HCT116 (cell line): ENCODE data around the gene NEUROG1. TPM values are rescaled to one million over a fixed set of nuclear protein-coding genes. Genes with fewer than 3 reads are reported as not detected.
A peak's percentile ranks its signal among the peaks of the same experiment; 100 is the strongest.

Experiments used
- ATAC-seq: fragments of 200-7000 bp; cut with Tn5 transposase; 2 replicates; pipeline ENCODE4 v1.9.1; 2020; ENCODE audit warnings: mild to moderate bottlenecking, moderate library complexity
- BruUV-seq: library from RNA; stranded (reverse); fragments of 400-500 nt; replicated peaks from 2 replicates; lab custom pipeline; 2021; lab: Mats Ljungman, UMichigan
- CTCF ChIA-PET: fragments of 300-600 bp; sonication (Branson Sonifier 250); formaldehyde crosslinking; loops from one replicate; lab custom pipeline; 2021; ENCODE audit warnings: antibody characterized with exemption; lab: Charles Lee
- POLR2A ChIA-PET: fragments of 300-600, 350-600 bp; sonication (Branson Sonifier 250); formaldehyde crosslinking; loops from one replicate; lab custom pipeline; 2021; ENCODE audit warnings: antibody characterized with exemption; lab: Charles Lee
- RAD21 ChIA-PET, 2 experiments: fragments of 300-600 bp; sonication (Branson Sonifier 250); formaldehyde crosslinking; loops; one replicate each; lab custom pipeline; 2023; ENCODE audit warnings: low total read pairs in 2 of 2; ENCODE audit not compliant: uncharacterized antibody in 2 of 2, unreplicated experiment in 2 of 2, low non-redundant PET in 1 of 2; lab: Charles Lee
- DNase-seq: peaks from one replicate; pipeline ENCODE4 v3.0.0-alpha.2; 2010; ENCODE audit warnings: low read depth, low spot score
- H2AFZ ChIP-seq: fragments of 200-600 bp; shearing (Covaris generic), sonication (generic); 2 replicates; pipeline ENCODE4 v1.6.1; 2017; ENCODE audit warnings: low read depth, mixed run types, mixed read lengths, antibody characterized with exemption, low read length; ENCODE audit not compliant: poor library complexity, severe bottlenecking
- H3K27ac ChIP-seq: 2 replicates; pipeline ENCODE4 v1.5.1; 2012; ENCODE audit warnings: low read depth, low read length
- H3K27me3 ChIP-seq: fragments of 200-600 bp; sonication (generic); 2 replicates; pipeline ENCODE4 v1.6.1; 2016; ENCODE audit warnings: mixed run types, low read length, mixed read lengths; ENCODE audit not compliant: insufficient read depth
- H3K36me3 ChIP-seq, 2 experiments: fragments of 200-500 bp in 1 of 2; fragments of 200-600 bp in 1 of 2; sonication (Bioruptor generic) in 1 of 2; sonication (generic) in 1 of 2; 2 replicates each; pipeline versions ENCODE4 v1.5.1 to v1.6.1; 2014 to 2016; ENCODE audit warnings: low read length in 2 of 2, inconsistent platforms in 1 of 2, mixed read lengths in 1 of 2, mixed run types in 1 of 2; ENCODE audit not compliant: insufficient read depth in 2 of 2, control insufficient read depth in 1 of 2
- H3K4me1 ChIP-seq, 2 experiments: fragments of 200-600 bp in 1 of 2; sonication (generic) in 1 of 2; 2 replicates each; pipeline versions ENCODE4 v1.5.1 to v1.6.1; 2012 to 2017; ENCODE audit warnings: low read length in 2 of 2, inconsistent platforms in 1 of 2, mild to moderate bottlenecking in 1 of 2, mixed read lengths in 1 of 2, mixed run types in 1 of 2, moderate library complexity in 1 of 2; ENCODE audit not compliant: insufficient read depth in 2 of 2, control insufficient read depth in 1 of 2
- H3K4me2 ChIP-seq: fragments of 200-600 bp; sonication (generic); 2 replicates; pipeline ENCODE4 v1.6.1; 2017; ENCODE audit warnings: mixed run types, low read length, mixed read lengths
- H3K4me3 ChIP-seq, 2 experiments: fragments of 200-600 bp in 1 of 2; sonication (generic) in 1 of 2; replicated peaks in 1 of 2; 2 replicates each; pipeline ENCODE4 v1.5.1; 2011 to 2016; ENCODE audit warnings: low read length in 2 of 2, control low read depth in 1 of 2, low read depth in 1 of 2, mild to moderate bottlenecking in 1 of 2, mixed read lengths in 1 of 2, mixed run types in 1 of 2
- H3K79me2 ChIP-seq: fragments of 200-600 bp; sonication (generic); 2 replicates; pipeline ENCODE4 v1.6.1; 2017; ENCODE audit warnings: mild to moderate bottlenecking, mixed run types, low read length, moderate library complexity, mixed read lengths; ENCODE audit not compliant: insufficient read depth
- H3K9ac ChIP-seq: fragments of 200-600 bp; sonication (generic); 2 replicates; pipeline ENCODE4 v1.6.1; 2016; ENCODE audit warnings: low read length, mixed read lengths
- H3K9me2 ChIP-seq: fragments of 200-600 bp; sonication (generic), shearing (Covaris generic); 2 replicates; pipeline ENCODE4 v1.6.1; 2017; ENCODE audit warnings: mixed run types, mild to moderate bottlenecking, moderate library complexity; ENCODE audit not compliant: insufficient read depth
- H3K9me3 ChIP-seq, 2 experiments: fragments of 200-500 bp in 1 of 2; fragments of 200-600 bp in 1 of 2; sonication (Bioruptor generic) in 1 of 2; sonication (generic) in 1 of 2; 2 replicates each; pipeline ENCODE4 v1.6.1; 2014 to 2017; ENCODE audit warnings: low read length in 2 of 2, mixed read lengths in 2 of 2, inconsistent platforms in 1 of 2, low read depth in 1 of 2, mild to moderate bottlenecking in 1 of 2, mixed run types in 1 of 2, moderate library complexity in 1 of 2; ENCODE audit not compliant: control insufficient read depth in 1 of 2, insufficient read depth in 1 of 2
- H4K20me1 ChIP-seq: fragments of 200-600 bp; sonication (generic), shearing (Covaris generic); 2 replicates; pipeline ENCODE4 v1.6.1; 2017; ENCODE audit warnings: mixed run types, mild to moderate bottlenecking, moderate library complexity; ENCODE audit not compliant: insufficient read depth
- CBX3 ChIP-seq: IDR thresholded peaks from 2 replicates; pipeline ENCODE4 v1.6.1; 2012; ENCODE audit warnings: low read depth
- CTCF ChIP-seq, 3 experiments: fragments of 200-600 bp in 1 of 3; sonication (generic) in 1 of 3; IDR thresholded peaks in 2 of 3; conservative IDR thresholded peaks in 1 of 3; 2 replicates each; pipeline ENCODE4 v1.5.1; 2012 to 2017; ENCODE audit warnings: low read depth in 2 of 3, low read length in 2 of 3, antibody characterized with exemption in 1 of 3, borderline replicate concordance in 1 of 3, control low read depth in 1 of 3, mild to moderate bottlenecking in 1 of 3, mixed read lengths in 1 of 3, mixed run types in 1 of 3, moderate library complexity in 1 of 3; ENCODE audit not compliant: insufficient read depth in 1 of 3
- EGR1 ChIP-seq: IDR thresholded peaks from 2 replicates; pipeline ENCODE4 v1.6.1; 2012; ENCODE audit warnings: low read depth
- POLR2AphosphoS5 ChIP-seq: IDR thresholded peaks from 2 replicates; pipeline ENCODE4 v1.6.1; 2011; ENCODE audit warnings: mild to moderate bottlenecking, low read depth, low read length, moderate library complexity
- RAD21 ChIP-seq: IDR thresholded peaks from 2 replicates; pipeline ENCODE4 v1.6.1; 2012; ENCODE audit warnings: low read depth, mild to moderate bottlenecking
- REST ChIP-seq: IDR thresholded peaks from 2 replicates; pipeline ENCODE4 v1.6.1; 2012; ENCODE audit warnings: low read depth
- ZBTB33 ChIP-seq: IDR thresholded peaks from 2 replicates; pipeline ENCODE4 v1.6.1; 2011; ENCODE audit warnings: mild to moderate bottlenecking, low read length, moderate library complexity; ENCODE audit not compliant: insufficient replicate concordance; ENCODE audit errors: extremely low read depth
- intact Hi-C: fragments of 100-400 bp; cut with micrococcal nuclease; formaldehyde crosslinking; loops from 2 replicates; pipeline ENCODE4 v1.10.0; 2022
- total RNA-seq: library from RNA; stranded (reverse); gene quantifications from one replicate; pipeline ENCODE4 v1.2.1, GENCODE V29; 2021; ENCODE audit not compliant: unreplicated experiment

NEUROG1 gene
- total RNA-seq, 1 experiment from 2014 or later, result not detected

- H4K20me1 ChIP-seq, result no peaks in the 10 kb centered on the region
- H3K9me2 ChIP-seq, result no peaks in the 10 kb centered on the region
- H3K27me3 ChIP-seq, result no peaks in the 10 kb centered on the region
- RAD21 ChIA-PET, result no interaction called here
- 0 out of 2 replicates have a peak overlapping the region, but pooled peaks have one; percentile 24 for H3K4me2 ChIP-seq
- DNase-seq, result no peak
- no peak overlapping the region for H2AFZ ChIP-seq
- H3K9ac ChIP-seq, result no peak overlapping the region
- H3K27ac ChIP-seq, result no peak overlapping the region
- CTCF ChIA-PET, result interaction anchor here (1.1 to 13.0 kb wide), 6 partner anchors 10 to 260 kb away, joined by 3 to 191 read pairs (median 10); no protein-coding TSS in a partner anchor
- peaks cover 0 to 8% of the 10 kb centered on the region in 2 experiments; a peak in 1 of 4 replicates for H3K4me1 ChIP-seq
- no peak for ATAC-seq
- H3K36me3 ChIP-seq, result no peaks in the 10 kb centered on the region
- POLR2A ChIA-PET, result no interaction called here
- H3K79me2 ChIP-seq, result no peaks in the 10 kb centered on the region
- H3K9me3 ChIP-seq, result no peaks in the 10 kb centered on the region
- intact Hi-C loops, result loop anchor here (1.0 to 2.0 kb wide), 2 partner anchors 18 to 104 kb away; no protein-coding TSS in a partner anchor
- H3K4me3 ChIP-seq, result no peak overlapping the region
- no peak for TF ChIP-seq EGR1
- TF ChIP-seq POLR2AphosphoS5, result no peak
- TF ChIP-seq ZBTB33, result no peak
- TF ChIP-seq CBX3, result no peak
- no TSS peak for BruUV-seq
Observed at GRCh38 chr5:135570453-135570764, 34.6 kb upstream of the NEUROG1 start.

GRCh38 chr5:135569755-135570452 lies 34.1 kb upstream of the NEUROG1 start:
- peak; percentile 51 for DNase-seq
- Histone ChIP-seq H3K4me1 (peaks cover 0 to 8% of the 10 kb centered on the region in 2 experiments; a peak in 1 of 4 replicates), H3K27me3 (no peaks in the 10 kb centered on the region), H3K4me3 (no peak overlapping the region), H3K79me2 (no peaks in the 10 kb centered on the region), H3K9ac (no peak overlapping the region), H3K9me3 (no peaks in the 10 kb centered on the region), H3K4me2 (peak overlapping the region; percentile 24; the same call in 1 of the 2 replicates), H3K9me2 (no peaks in the 10 kb centered on the region), H3K36me3 (no peaks in the 10 kb centered on the region), H3K27ac (no peak overlapping the region), H2AFZ (no peak overlapping the region), H4K20me1 (no peaks in the 10 kb centered on the region)
- peak; percentile 94 for ATAC-seq
- BruUV-seq, result no TSS peak
- CTCF ChIA-PET, result interaction anchor here (1.1 to 13.0 kb wide), 6 partner anchors 9 to 261 kb away, joined by 3 to 191 read pairs (median 10); no protein-coding TSS in a partner anchor
- RAD21 ChIA-PET, result no interaction called here
- POLR2A ChIA-PET, result interaction anchor here (0.6 kb wide), 1 partner anchor 186 kb away, joined by 3 read pairs; no protein-coding TSS in a partner anchor
- intact Hi-C loops, result loop anchor here (1.0 to 10.0 kb wide), 3 partner anchors 17 to 485 kb away; no protein-coding TSS in a partner anchor
- TF ChIP-seq CTCF (IDR thresholded peaks at IDR 0.05 in 2 of 3, conservative IDR thresholded peaks at IDR 0.05 in 1 of 3; ENCODE audit: borderline replicate concordance in 1 of 3, insufficient read depth in 1 of 3, low read depth in 2 of 3, low read length in 2 of 3) (peak; percentile 60 to 82 (median 69)), REST (no peak), RAD21 (peak; percentile 59)
